ENCODE data around the gene OSBPL2. TPM values are rescaled to one million over a fixed set of nuclear protein-coding genes. Genes with fewer than 3 reads are reported as not detected.

Gene OSBPL2
- total RNA-seq, 1 donor from 2014 or later, result 25.8 TPM

GRCh38 chr20:62248890-62249560, 10.7 kb downstream of the OSBPL2 start:
- no peak for DNase-seq (ENCODE audit: extremely low read depth, low read depth, low spot score)

GRCh38 chr20:62252342-62252966, 14.1 kb downstream of the OSBPL2 start:
- no peak for DNase-seq (ENCODE audit: extremely low read depth, low read depth, low spot score)

GRCh38 chr20:62253398-62253797, 15.1 kb downstream of the OSBPL2 start:
- DNase-seq (ENCODE audit: extremely low read depth, low read depth, low spot score), result no peak

GRCh38 chr20:62254021-62254724, 15.9 kb downstream of the OSBPL2 start:
- DNase-seq (ENCODE audit: extremely low read depth, low read depth, low spot score), result no peak

GRCh38 chr20:62255976-62256375, 17.7 kb downstream of the OSBPL2 start:
- DNase-seq (ENCODE audit: extremely low read depth, low read depth, low spot score), result no peak

GRCh38 chr20:62258499-62259293, 20.4 kb downstream of the OSBPL2 start:
- no peak for DNase-seq (ENCODE audit: extremely low read depth, low read depth, low spot score)

GRCh38 chr20:62259294-62259565, 20.9 kb downstream of the OSBPL2 start:
- DNase-seq (ENCODE audit: extremely low read depth, low read depth, low spot score), result no peak

GRCh38 chr20:62262064-62262463, 23.7 kb downstream of the OSBPL2 start:
- no peak for DNase-seq (ENCODE audit: extremely low read depth, low read depth, low spot score)

- DNase-seq (ENCODE audit: extremely low read depth, low read depth, low spot score), result no peak
Measured at GRCh38 chr20:62263396-62263795, 25.1 kb downstream of the OSBPL2 start.

GRCh38 chr20:62265365-62265764, 27.0 kb downstream of the OSBPL2 start:
- no peak for DNase-seq (ENCODE audit: extremely low read depth, low read depth, low spot score)

GRCh38 chr20:62266340-62266739, 28.0 kb downstream of the OSBPL2 start:
- no peak for DNase-seq (ENCODE audit: extremely low read depth, low read depth, low spot score)

GRCh38 chr20:62266851-62267250, 28.5 kb downstream of the OSBPL2 start:
- DNase-seq (ENCODE audit: extremely low read depth, low read depth, low spot score), result no peak

GRCh38 chr20:62267543-62267942, 29.2 kb downstream of the OSBPL2 start:
- no peak for DNase-seq (ENCODE audit: extremely low read depth, low read depth, low spot score)

- no peak for DNase-seq (ENCODE audit: extremely low read depth, low read depth, low spot score)
Measured at GRCh38 chr20:62268228-62268900, 30.0 kb downstream of the OSBPL2 start.

- DNase-seq (ENCODE audit: extremely low read depth, low read depth, low spot score), result no peak
Measured at GRCh38 chr20:62269378-62269777, 31.1 kb downstream of the OSBPL2 start.

- no peak for DNase-seq (ENCODE audit: extremely low read depth, low read depth, low spot score)
Measured at GRCh38 chr20:62269871-62270270, 31.6 kb downstream of the OSBPL2 start.

GRCh38 chr20:62272200-62272599, 33.9 kb downstream of the OSBPL2 start:
- no peak for DNase-seq (ENCODE audit: extremely low read depth, low read depth, low spot score)

GRCh38 chr20:62273416-62273815, 35.1 kb downstream of the OSBPL2 start:
- no peak for DNase-seq (ENCODE audit: extremely low read depth, low read depth, low spot score)

- no peak for DNase-seq (ENCODE audit: extremely low read depth, low read depth, low spot score)
Measured at GRCh38 chr20:62274332-62274950, 36.1 kb downstream of the OSBPL2 start.

GRCh38 chr20:62275219-62275618, 36.9 kb downstream of the OSBPL2 start:
- no peak for DNase-seq (ENCODE audit: extremely low read depth, low read depth, low spot score)

All from glomerular endothelial cell (primary cell).